Uterus (tissue), 2 donors: ENCODE data around the gene CEP78.

ENCODE experiments used
- CTCF ChIP-seq, 4 experiments: fragments of 200-600 bp in 2 of 4; fragments of 450-650 bp in 2 of 4; sonication (generic) in 2 of 4; IDR thresholded peaks; one replicate each; pipeline ENCODE4 v1.5.1; 2016 to 2019; ENCODE audit warnings: antibody characterized with exemption in 4 of 4, mild to moderate bottlenecking in 2 of 4, moderate library complexity in 1 of 4
- POLR2A ChIP-seq, 2 donors: fragments of 450-650 bp; IDR thresholded peaks; one replicate each; pipeline ENCODE4 v1.6.1; 2016; ENCODE audit warnings: antibody characterized with exemption in 2 of 2, mild to moderate bottlenecking in 1 of 2, moderate library complexity in 1 of 2

GRCh38 chr9:78301466-78301865, 65.6 kb downstream of the CEP78 start:
- TF ChIP-seq POLR2A (IDR thresholded peaks at IDR 0.05) = no peak
- TF ChIP-seq CTCF (IDR thresholded peaks at IDR 0.05) = no peak
